Suprapubic skin (tissue), 3 donors: ENCODE results near the gene ZNF280A.

Source experiments
- POLR2A ChIP-seq, 2 donors: fragments of 450-650 bp; IDR thresholded peaks; one replicate each; pipeline ENCODE4 v1.6.1; 2017; ENCODE audit warnings: antibody characterized with exemption in 2 of 2, mild to moderate bottlenecking in 2 of 2, moderate library complexity in 2 of 2
- TF ChIP-seq, protein P1 (sequence below), 2 donors: fragments of 200-600 bp in 1 of 2; fragments of 450-650 bp in 1 of 2; sonication (generic) in 1 of 2; IDR thresholded peaks; one replicate each; pipeline ENCODE4 v1.5.1; 2016 to 2019; ENCODE audit warnings: antibody characterized with exemption in 2 of 2, mild to moderate bottlenecking in 1 of 2, moderate library complexity in 1 of 2

DNA sequence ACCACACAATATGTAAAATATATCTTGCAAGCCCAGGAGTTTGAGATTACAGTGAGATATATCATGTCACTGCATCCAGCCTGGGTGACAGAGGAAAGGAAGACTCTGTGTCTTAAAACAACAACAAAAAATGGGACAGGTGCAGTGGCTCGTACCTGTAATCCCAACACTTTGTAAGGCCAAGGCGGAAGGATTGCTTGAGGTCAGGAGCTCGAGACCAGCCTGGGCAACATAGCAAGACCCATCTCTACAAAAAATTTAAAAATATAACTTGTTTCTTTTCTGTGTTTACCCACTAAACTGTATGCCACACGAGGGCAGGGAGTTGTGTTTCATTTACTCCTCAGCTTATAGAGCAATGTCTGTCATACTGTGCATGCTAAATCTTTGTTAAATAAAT lies 3.1 kb downstream of the ZNF280A start:
- TF ChIP-seq, protein P1, sequence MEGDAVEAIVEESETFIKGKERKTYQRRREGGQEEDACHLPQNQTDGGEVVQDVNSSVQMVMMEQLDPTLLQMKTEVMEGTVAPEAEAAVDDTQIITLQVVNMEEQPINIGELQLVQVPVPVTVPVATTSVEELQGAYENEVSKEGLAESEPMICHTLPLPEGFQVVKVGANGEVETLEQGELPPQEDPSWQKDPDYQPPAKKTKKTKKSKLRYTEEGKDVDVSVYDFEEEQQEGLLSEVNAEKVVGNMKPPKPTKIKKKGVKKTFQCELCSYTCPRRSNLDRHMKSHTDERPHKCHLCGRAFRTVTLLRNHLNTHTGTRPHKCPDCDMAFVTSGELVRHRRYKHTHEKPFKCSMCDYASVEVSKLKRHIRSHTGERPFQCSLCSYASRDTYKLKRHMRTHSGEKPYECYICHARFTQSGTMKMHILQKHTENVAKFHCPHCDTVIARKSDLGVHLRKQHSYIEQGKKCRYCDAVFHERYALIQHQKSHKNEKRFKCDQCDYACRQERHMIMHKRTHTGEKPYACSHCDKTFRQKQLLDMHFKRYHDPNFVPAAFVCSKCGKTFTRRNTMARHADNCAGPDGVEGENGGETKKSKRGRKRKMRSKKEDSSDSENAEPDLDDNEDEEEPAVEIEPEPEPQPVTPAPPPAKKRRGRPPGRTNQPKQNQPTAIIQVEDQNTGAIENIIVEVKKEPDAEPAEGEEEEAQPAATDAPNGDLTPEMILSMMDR (IDR thresholded peaks at IDR 0.05) = no peak
- no peak for TF ChIP-seq POLR2A (IDR thresholded peaks at IDR 0.05)
